ENCODE results near the gene MARCHF2. TPM values are rescaled to one million over a fixed set of nuclear protein-coding genes. Genes with fewer than 3 reads are reported as not detected.

MARCHF2 gene
- total RNA-seq, 1 donor from 2014 or later = 21.3 TPM

GRCh38 chr19:8391198-8392016 lies 21.7 kb upstream of the MARCHF2 start:
- Mint-ChIP-seq H3K36me3 (ENCODE audit: insufficient read depth) (peaks cover 6% of the 10 kb centered on the region), H3K9me3 (ENCODE audit: low read depth) (peaks cover 4% of the 10 kb centered on the region), H3K27ac (peak overlapping the region; percentile 95), H3K4me3 (ENCODE audit: low read depth) (peak overlapping the region; percentile 69), H3K27me3 (no peaks in the 10 kb centered on the region), H3K4me1 (ENCODE audit: low read depth) (peaks cover 27% of the 10 kb centered on the region)
- no peak for TF ChIP-seq CTCF (IDR thresholded peaks at IDR 0.05; ENCODE audit: unreplicated experiment)
- no peak for DNase-seq (ENCODE audit: low spot score, unreplicated experiment)

GRCh38 chr19:8392017-8392591 lies 21.0 kb upstream of the MARCHF2 start:
- H3K9me3 Mint-ChIP-seq (ENCODE audit: low read depth) = peaks cover 4% of the 10 kb centered on the region
- peaks cover 6% of the 10 kb centered on the region for H3K36me3 Mint-ChIP-seq (ENCODE audit: insufficient read depth)
- peak overlapping the region; percentile 24 for H3K4me3 Mint-ChIP-seq (ENCODE audit: low read depth)
- H3K27me3 Mint-ChIP-seq = no peaks in the 10 kb centered on the region
- peaks cover 30% of the 10 kb centered on the region for H3K4me1 Mint-ChIP-seq (ENCODE audit: low read depth)
- peak overlapping the region; percentile 95 for H3K27ac Mint-ChIP-seq
- TF ChIP-seq CTCF (IDR thresholded peaks at IDR 0.05; ENCODE audit: unreplicated experiment) = no peak
- DNase-seq (ENCODE audit: low spot score, unreplicated experiment) = no peak

GRCh38 chr19:8393192-8393870 lies 19.8 kb upstream of the MARCHF2 start:
- Mint-ChIP-seq H3K4me3 (ENCODE audit: low read depth) (peak overlapping the region; percentile 34), H3K27me3 (no peaks in the 10 kb centered on the region), H3K27ac (no peak overlapping the region), H3K4me1 (ENCODE audit: low read depth) (peaks cover 29% of the 10 kb centered on the region), H3K36me3 (ENCODE audit: insufficient read depth) (peaks cover 2% of the 10 kb centered on the region), H3K9me3 (ENCODE audit: low read depth) (no peaks in the 10 kb centered on the region)
- TF ChIP-seq CTCF (IDR thresholded peaks at IDR 0.05; ENCODE audit: unreplicated experiment) = no peak
- DNase-seq (ENCODE audit: low spot score, unreplicated experiment) = no peak

GRCh38 chr19:8393871-8394250 lies 19.2 kb upstream of the MARCHF2 start:
- no peaks in the 10 kb centered on the region for H3K27me3 Mint-ChIP-seq
- no peak overlapping the region for H3K4me3 Mint-ChIP-seq (ENCODE audit: low read depth)
- peaks cover 2% of the 10 kb centered on the region for H3K36me3 Mint-ChIP-seq (ENCODE audit: insufficient read depth)
- H3K27ac Mint-ChIP-seq = peak overlapping the region; percentile 79
- no peak for TF ChIP-seq CTCF (IDR thresholded peaks at IDR 0.05; ENCODE audit: unreplicated experiment)
- H3K4me1 Mint-ChIP-seq (ENCODE audit: low read depth) = peaks cover 29% of the 10 kb centered on the region
- no peak for DNase-seq (ENCODE audit: low spot score, unreplicated experiment)
- H3K9me3 Mint-ChIP-seq (ENCODE audit: low read depth) = no peaks in the 10 kb centered on the region

GRCh38 chr19:8395621-8396082 lies 17.5 kb upstream of the MARCHF2 start:
- no peak for TF ChIP-seq CTCF (IDR thresholded peaks at IDR 0.05; ENCODE audit: unreplicated experiment)
- DNase-seq (ENCODE audit: low spot score, unreplicated experiment) = no peak
- Mint-ChIP-seq H3K4me1 (ENCODE audit: low read depth) (peaks cover 25% of the 10 kb centered on the region), H3K27ac (no peak overlapping the region), H3K9me3 (ENCODE audit: low read depth) (no peaks in the 10 kb centered on the region), H3K36me3 (ENCODE audit: insufficient read depth) (peaks cover 7% of the 10 kb centered on the region), H3K4me3 (ENCODE audit: low read depth) (no peak overlapping the region), H3K27me3 (no peaks in the 10 kb centered on the region)

All from progenitor cell of endocrine pancreas (in vitro differentiated cells).